Retina (tissue), 1 donor: ENCODE data around the gene PINLYP.
A peak's percentile ranks its signal among the peaks of the same experiment; 100 is the strongest.
"Not testable (repeated sequence)": the region's sequence is repeated elsewhere in the genome, so short reads cannot be mapped to it uniquely, and the experiment has no call there.

Source experiments
- DNase-seq: peaks from one replicate; pipeline ENCODE4 v3.0.0-alpha.2; 2016

PINLYP gene

DNA sequence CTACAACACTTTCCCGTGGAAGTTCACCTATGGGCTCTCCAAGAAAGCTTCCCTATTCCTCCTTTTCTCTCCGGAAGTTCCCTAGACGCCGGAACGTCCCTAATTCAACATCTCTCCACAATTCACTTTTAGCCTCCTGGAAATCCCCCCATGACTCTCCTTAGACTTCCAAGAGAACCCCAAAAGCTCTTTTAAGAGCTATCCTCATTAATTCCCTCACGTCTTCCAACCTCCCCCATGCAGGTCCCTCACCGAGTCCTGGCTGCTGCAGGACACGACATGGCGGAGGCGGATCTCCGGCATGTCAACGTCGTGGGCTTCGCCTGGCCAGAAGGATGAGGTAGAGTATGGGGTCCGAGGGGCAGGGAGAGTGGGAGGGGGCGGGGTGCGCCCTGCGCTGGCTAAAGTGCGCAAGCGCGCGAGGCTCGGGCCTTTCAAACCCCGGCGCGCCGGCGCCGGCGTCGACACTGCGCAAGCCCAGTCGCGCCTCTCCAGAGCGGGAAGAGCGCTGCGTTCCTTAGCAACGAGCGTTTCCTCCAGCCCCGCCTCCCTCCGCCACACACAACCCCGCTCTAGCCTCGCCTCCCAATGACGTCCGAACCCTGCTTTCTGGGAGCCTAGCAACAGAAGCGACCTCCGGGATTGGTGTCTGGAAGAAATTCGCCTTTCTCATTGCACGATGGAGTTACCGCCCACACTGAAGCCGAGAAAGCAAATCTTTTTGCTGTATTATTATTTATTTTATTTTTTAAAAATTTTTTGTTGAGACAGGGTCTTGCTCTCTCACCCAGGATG, at the start of gene PINLYP, which contains the start of gene XRCC1:
TSS of gene PINLYP (plus strand) at position 646 of the 795 bp plus-strand sequence. CDS start 1,391 bp downstream, outside the sequence.
TSS of gene XRCC1 (minus strand) at position 372 of the 795 bp plus-strand sequence. CDS start at position 303, 69 bp downstream.
- peak; percentile 97 for DNase-seq

GRCh38 chr19:43525836-43526771, 49.5 kb upstream of the PINLYP start:
- DNase-seq, result peak; percentile 54

DNA sequence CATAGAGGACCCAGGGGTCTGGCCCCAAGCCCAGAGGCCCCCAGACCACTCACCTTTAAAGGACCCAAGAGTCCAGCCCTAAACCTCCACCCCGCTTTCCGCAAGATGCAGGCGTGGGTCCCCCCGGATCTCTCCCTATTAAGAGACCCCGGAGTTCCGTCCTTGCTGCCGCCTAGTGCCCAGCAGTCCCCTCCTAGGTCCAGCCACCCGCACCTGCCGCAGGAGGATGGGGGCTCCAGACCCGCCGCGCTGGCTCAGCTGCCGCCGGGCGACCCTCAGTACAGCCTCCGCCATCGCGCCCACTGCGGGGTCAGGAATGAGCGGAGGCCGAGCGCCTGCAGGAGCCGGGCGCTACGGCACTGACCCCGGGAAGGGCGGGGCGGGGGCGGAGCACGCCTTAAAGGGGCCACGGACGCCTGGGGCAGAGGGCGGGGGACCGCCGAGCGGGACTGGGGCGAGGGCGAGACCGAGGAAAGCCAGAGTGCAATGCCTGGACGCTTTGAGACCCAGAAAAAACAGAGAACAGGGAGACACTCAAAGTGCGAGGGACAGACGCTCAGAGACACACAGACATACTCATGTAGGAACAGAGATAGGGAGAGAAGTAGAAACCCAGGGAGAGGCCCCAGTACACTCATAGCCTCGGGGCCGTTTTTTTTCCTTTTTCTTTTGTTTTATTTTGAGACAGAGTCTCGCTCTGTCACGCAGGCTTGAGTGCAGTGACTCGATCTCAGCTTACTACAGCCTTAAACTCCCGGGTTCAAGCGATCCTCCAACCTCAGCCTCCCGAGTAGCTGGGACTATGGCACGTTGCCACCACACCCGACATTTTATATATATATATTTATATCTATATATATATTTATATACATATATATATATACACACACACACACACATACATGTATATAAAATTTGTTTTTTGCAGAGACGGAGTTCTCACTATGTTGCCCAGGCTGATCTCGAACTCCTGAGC, 48.4 kb upstream of the PINLYP start, which contains the start of gene ETHE1:
TSS of gene ETHE1 (minus strand) at position 318 of the 976 bp plus-strand sequence. CDS start at position 294, 24 bp downstream.
- peak; percentile 88 for DNase-seq

- no peak for DNase-seq
Measured at GRCh38 chr19:43527860-43528622, 47.6 kb upstream of the PINLYP start.

DNA sequence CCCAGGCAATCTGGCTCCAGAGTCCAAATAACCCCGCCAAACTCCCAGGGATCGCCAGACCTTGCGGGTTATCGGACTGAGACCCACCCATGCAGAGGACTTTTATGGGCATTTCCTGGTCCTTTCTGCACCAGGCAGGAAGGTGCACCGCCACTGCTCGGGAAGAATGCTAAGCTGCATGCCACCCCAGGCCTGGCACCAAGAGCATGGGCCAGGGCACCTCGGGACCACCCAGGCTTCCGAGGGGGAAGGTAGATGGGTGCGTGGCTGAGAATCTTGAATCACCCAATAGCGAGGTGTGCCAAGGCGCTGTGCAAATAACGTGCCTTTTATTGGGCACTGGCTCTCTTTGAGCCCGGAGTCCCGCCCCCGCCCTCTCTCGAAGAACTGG, 43.0 kb upstream of the PINLYP start:
- DNase-seq, result no peak

- DNase-seq, result peak; percentile 96
Measured at GRCh38 chr19:43532962-43533545, 42.5 kb upstream of the PINLYP start, which contains the start of gene ZNF575. ZNF575 (plus strand) TSS chr19:43533188; CDS start chr19:43534423, 1,235 bp downstream.

DNA sequence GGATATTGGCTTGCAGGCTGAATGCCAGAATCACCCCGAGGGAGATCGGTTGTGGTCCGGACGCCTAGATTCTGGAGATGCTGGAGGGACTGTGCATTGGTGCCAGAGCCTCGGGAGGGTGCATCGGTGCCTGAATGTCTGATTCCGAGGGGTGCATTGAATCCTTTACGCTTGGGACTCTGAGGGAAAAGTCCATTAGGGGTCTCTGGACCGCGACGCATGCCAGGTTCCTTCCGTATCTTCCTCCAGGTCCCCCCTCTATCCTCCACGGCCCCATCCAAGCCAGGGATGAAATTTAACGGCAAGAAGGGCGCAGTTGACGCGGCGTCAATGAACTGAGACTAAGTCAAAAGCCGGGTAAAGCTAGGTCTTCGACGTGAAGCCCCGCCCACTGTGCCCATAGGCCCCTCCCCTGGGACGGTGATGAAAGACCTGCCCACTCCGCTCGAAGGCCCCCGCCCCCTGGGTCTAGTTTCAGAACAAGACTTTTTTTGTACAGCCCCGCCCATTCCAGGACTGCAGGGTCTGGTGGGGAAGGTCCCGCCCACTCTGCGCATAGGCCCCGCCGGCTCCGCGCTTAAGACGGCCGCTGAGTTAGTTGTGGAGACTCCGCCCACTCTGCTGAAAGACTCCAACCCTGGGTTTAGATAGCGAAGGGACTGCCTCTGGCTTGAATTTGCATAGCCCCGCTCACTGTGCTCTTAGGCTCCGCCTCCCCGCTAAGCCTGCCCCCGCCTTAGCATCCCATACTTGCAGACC, 41.9 kb upstream of the PINLYP start:
- DNase-seq, result peak; percentile 95

DNA sequence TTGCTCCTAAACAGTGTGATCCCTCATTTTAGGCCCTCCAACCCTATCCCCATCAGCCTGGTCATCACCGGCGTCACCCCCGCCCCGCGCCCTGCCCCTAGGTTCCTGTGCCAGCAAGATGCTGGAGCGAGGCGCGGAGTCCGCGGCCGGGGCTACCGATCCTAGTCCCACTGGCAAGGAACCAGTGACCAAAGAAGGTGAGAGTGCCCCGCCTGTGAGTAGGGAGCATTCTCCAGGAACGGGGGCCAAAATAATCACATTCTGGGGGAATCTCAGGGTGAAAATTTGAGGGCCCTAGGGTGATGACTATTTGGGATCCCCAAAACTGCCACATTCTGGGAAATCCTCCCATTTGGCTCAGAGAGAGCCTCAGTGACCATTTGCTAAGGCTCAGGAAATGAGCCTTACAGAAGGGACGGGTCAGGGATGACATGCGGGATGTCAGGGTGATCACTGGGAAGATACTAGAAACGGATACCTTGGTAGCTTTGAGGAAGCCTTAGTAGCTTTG, 41.2 kb upstream of the PINLYP start:
- DNase-seq, result no peak

- DNase-seq, result peak; percentile 83
Measured at GRCh38 chr19:43534816-43535761, 40.5 kb upstream of the PINLYP start.

GRCh38 chr19:43538922-43539321, 36.7 kb upstream of the PINLYP start:
- no peak for DNase-seq

DNA sequence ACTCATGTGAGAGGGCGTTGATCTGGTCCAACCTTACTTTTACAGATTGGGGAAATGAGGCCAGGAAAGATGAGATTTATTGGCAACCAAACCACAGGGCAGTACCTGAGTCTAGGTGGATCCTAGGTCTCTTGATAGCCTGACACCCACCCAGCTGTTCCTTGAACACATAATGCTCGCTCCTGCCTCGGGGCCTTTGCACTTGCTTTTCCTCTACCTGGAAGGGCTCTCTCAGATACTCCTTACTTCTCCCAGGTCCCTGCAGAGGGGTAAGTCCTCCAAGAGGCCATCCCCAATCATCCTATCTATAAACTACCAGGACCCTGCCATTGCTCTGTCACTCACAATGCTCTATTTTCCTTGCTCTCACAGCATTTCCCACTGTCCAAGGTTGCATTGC, 35.2 kb upstream of the PINLYP start:
- no peak for DNase-seq

GRCh38 chr19:43541920-43542650, 33.5 kb upstream of the PINLYP start:
- no peak for DNase-seq

DNA sequence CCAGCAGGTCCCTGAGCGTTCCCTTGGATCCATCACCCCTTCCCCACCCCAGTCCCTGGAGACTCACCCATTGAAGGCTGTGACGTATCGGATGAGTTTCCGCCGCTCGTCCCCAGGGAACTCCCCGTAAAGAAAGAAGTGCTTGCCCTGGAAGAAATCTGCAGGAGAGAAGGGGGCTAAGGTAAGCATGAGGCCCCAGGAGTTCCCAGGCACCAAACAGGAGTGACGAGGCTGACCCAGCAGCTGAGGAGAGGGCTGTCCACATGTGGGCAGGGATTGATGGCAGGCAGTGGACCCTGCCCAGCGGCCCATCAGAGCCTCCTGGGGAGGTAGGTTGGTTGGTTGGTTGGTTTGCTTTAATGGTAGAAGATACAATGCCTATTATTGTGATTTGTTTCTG, 31.5 kb upstream of the PINLYP start:
- no peak for DNase-seq

DNA sequence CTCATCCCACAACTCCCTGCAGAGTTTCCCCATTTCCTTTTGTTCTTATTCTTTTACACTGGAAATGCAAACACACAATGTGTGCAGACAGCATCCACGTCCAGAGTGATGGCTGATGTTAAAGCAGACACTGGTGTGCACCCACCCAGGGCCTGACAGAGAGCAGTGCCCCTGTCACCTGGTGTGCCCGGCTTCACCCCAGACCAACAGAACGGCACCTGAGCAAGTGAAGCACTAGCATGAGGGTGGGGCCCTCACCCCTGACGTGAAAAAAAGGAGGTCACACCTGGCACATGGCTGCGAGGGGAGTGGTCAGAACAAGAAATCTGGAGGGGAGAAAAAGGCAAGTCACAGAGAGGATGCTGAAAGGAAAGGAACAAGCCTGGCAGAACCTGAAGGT, 30.3 kb upstream of the PINLYP start:
- no peak for DNase-seq

DNA sequence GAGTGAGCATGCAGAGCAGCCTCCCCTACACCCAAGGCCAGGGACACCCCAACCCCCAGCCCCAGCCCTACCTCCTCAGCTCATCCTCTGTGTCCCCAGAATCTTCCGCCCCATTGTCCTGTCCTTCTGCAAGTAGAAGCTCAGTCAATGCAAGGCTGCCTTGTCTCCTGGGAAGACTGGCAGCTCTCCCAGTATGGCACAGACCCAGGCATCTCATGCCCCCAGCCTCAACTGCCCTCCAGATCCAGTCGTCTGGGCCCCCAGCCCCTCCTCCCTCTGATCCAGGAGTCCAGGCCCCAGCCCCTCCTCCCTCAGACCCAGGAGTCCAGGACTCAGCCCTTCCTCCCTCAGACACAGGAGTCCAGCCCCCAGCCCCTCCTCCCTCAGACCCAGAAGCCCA, 29.6 kb upstream of the PINLYP start:
- DNase-seq, result no peak

DNA sequence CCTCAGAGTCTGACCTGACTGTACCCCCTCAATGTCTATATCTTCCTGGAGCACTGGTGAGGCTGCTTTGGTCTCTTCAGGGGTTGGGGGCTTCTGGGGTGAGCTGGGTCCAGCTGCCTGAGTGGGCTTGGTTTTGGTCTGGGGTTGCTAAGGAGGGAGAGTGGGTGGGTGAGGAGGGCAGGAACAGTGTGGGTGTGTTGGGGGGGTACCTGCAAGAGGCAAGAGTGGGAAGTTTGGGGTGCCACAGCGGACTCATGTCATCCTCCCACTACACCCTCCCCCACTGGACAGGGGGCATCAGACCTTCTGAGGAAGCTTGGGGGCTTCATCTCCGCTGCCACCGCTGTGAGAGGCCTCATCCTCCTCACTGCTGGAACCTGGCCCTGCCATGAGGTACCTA, 29.0 kb upstream of the PINLYP start:
- DNase-seq, result no peak

DNA sequence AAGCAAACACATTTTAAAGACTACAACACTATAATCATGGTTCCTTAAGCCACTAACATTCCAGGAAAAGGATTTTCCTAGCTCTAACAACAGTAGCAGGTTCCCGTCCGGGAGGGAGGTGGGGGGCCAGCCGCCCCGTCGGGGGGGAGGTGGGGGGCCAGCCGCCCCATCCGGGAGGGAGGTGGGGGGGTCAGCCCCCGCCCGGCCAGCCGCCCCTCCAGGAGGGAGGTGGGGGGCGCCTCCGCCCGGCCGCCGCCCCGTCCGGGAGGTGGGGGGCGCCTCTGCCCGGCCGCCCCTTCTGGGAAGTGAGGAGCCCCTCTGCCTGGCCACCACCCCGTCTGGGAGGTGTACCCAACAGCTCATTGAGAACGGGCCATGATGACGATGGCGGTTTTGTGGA, 27.7 kb upstream of the PINLYP start:
- DNase-seq, result not testable (repeated sequence)

DNA sequence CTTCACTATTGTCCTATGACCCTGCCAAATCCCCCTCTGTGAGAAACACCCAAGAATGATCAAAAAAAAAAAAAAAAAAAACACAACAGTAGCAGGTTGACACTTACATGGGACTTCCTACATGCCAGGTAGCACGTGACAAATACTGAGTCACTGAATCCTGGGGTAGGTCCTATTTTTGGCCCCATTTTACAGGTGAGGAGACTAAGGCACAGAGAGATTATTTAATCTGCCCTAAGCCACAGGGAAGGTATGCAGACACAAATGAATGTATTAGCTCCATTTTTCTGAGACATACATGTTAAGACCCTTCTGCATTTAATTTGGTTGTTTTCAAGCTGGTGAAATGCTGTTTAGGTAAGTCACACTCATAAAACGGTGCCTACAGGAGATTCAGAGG, 26.9 kb upstream of the PINLYP start:
- no peak for DNase-seq
